Neural crest cell (in vitro differentiated cells): Measurements from ENCODE around the gene PTPRCAP. TPM values are rescaled to one million over a fixed set of nuclear protein-coding genes. Genes with fewer than 3 reads are reported as not detected.
"Not testable (repeated sequence)": the region's sequence is repeated elsewhere in the genome, so short reads cannot be mapped to it uniquely, and the experiment has no call there.

Source experiments
- DNase-seq: peaks from one replicate; pipeline ENCODE4 v3.0.0; 2021; ENCODE audit warnings: low read depth, mixed read lengths, low spot score
- H3K27ac Mint-ChIP-seq: one replicate; pipeline ENCODE4 v1.8.0; 2021; ENCODE audit warnings: mild to moderate bottlenecking, mixed read lengths; ENCODE audit not compliant: unreplicated experiment
- H3K27me3 Mint-ChIP-seq: 2 replicates; pipeline ENCODE4 v1.8.0; 2021; ENCODE audit warnings: low read depth, mild to moderate bottlenecking, mixed read lengths
- H3K36me3 Mint-ChIP-seq: 2 replicates; pipeline ENCODE4 v1.8.0; 2021; ENCODE audit warnings: low read depth, mild to moderate bottlenecking, mixed read lengths
- H3K4me1 Mint-ChIP-seq: 2 replicates; pipeline ENCODE4 v1.8.0; 2021; ENCODE audit warnings: mixed read lengths
- H3K4me3 Mint-ChIP-seq: one replicate; pipeline ENCODE4 v1.8.0; 2021; ENCODE audit warnings: mild to moderate bottlenecking, mixed read lengths
- H3K9me3 Mint-ChIP-seq: 2 replicates; pipeline ENCODE4 v1.8.0; 2021; ENCODE audit warnings: mixed read lengths
- CTCF ChIP-seq: fragments of 200-600 bp; sonication (generic); conservative IDR thresholded peaks from 2 replicates; pipeline ENCODE4 v1.5.0; 2021; ENCODE audit warnings: antibody characterized with exemption, mild to moderate bottlenecking
- long read RNA-seq: library from polyadenylated mRNA; unstranded; transcript quantifications from one replicate; pipeline ENCODE4 v2.0.0, GENCODE V29; 2020
- total RNA-seq: library from RNA; stranded (reverse); gene quantifications from 2 replicates; pipeline ENCODE4 v1.2.1, GENCODE V29; 2021

Gene PTPRCAP
- total RNA-seq = 0.84 and 1.6 TPM in 2 replicates
- long read RNA-seq = 0 reads

- Mint-ChIP-seq H3K27ac (no peak within 1 kb of the TSS), H3K36me3 (peaks cover 3% of the 10 kb centered on the region), H3K9me3 (no peaks in the 10 kb centered on the region), H3K27me3 (no peaks in the 10 kb centered on the region), H3K4me1 (no peaks in the 10 kb centered on the region), H3K4me3 (peak within 1 kb of the TSS; percentile 41)
- no peak for TF ChIP-seq CTCF
- DNase-seq = no peak
Measured at GRCh38 chr11:67437082-67437808, at the start of gene PTPRCAP. Gene PTPRCAP, minus strand, starts transcription at chr11:67437682. Its CDS starts 63 bp downstream, at chr11:67437619.

- TF ChIP-seq CTCF = no peak
- Mint-ChIP-seq H3K4me3 (peak overlapping the region; percentile 73), H3K4me1 (peaks cover 47% of the 10 kb centered on the region), H3K27ac (no peak overlapping the region), H3K36me3 (peaks cover 11% of the 10 kb centered on the region), H3K27me3 (peaks cover 3% of the 10 kb centered on the region), H3K9me3 (peaks cover 6% of the 10 kb centered on the region)
- no peak for DNase-seq
Measured at GRCh38 chr11:67486481-67487195, 49.2 kb upstream of the PTPRCAP start.

- Mint-ChIP-seq H3K4me1 (peaks cover 43% of the 10 kb centered on the region), H3K36me3 (peaks cover 11% of the 10 kb centered on the region), H3K4me3 (peak overlapping the region; percentile 73)
- not testable (repeated sequence) for H3K27ac Mint-ChIP-seq, H3K9me3 Mint-ChIP-seq, H3K27me3 Mint-ChIP-seq, DNase-seq
Measured at GRCh38 chr11:67485873-67486361, 48.4 kb upstream of the PTPRCAP start.

- Mint-ChIP-seq H3K4me1 (peaks cover 42% of the 10 kb centered on the region), H3K27ac (no peak overlapping the region), H3K36me3 (peaks cover 11% of the 10 kb centered on the region), H3K9me3 (peaks cover 6% of the 10 kb centered on the region), H3K27me3 (peaks cover 3% of the 10 kb centered on the region), H3K4me3 (peak overlapping the region; percentile 91)
- no peak for DNase-seq
- TF ChIP-seq CTCF = no peak
Measured at GRCh38 chr11:67484847-67485311, 47.4 kb upstream of the PTPRCAP start.

GRCh38 chr11:67483831-67484665 lies 46.6 kb upstream of the PTPRCAP start:
- Mint-ChIP-seq H3K27me3 (peaks cover 3% of the 10 kb centered on the region), H3K4me3 (peak overlapping the region; percentile 91), H3K4me1 (peaks cover 37% of the 10 kb centered on the region), H3K36me3 (peaks cover 7% of the 10 kb centered on the region), H3K27ac (peak overlapping the region; percentile 68), H3K9me3 (peaks cover 6% of the 10 kb centered on the region)
- no peak for TF ChIP-seq CTCF
- DNase-seq = no peak
